GM12892 (cell line): ENCODE measurements around the gene ZNF593OS.

ENCODE experiments used
- DNase-seq: peaks from one replicate; pipeline ENCODE4 v3.0.0; 2011; ENCODE audit not compliant: insufficient read length
- FAIRE-seq: peaks from 2 replicates; lab custom pipeline; 2011; peaks lifted over from hg19 to GRCh38; lab: Jason Lieb, UNC
- POLR2A ChIP-seq: IDR thresholded peaks from 2 replicates; pipeline ENCODE4 v1.6.1; 2011; ENCODE audit warnings: low read depth, low read length, control low read depth
- POLR2AphosphoS5 ChIP-seq: IDR thresholded peaks from 2 replicates; pipeline ENCODE4 v1.6.1; 2011; ENCODE audit warnings: low read depth, low read length, control low read depth
- TAF1 ChIP-seq: IDR thresholded peaks from 2 replicates; pipeline ENCODE4 v1.6.1; 2011; ENCODE audit warnings: low read depth, mild to moderate bottlenecking, control low read depth, low read length, borderline replicate concordance

ZNF593OS gene

GRCh38 chr1:26122988-26123973 lies 48.4 kb downstream of the ZNF593OS start:
- FAIRE-seq (peak; percentile 9), DNase-seq (no peak)
- TF ChIP-seq POLR2AphosphoS5 (no peak), POLR2A (no peak), TAF1 (no peak)

- no peak for FAIRE-seq
- no peak for DNase-seq
- no peak for TF ChIP-seq POLR2AphosphoS5
- TF ChIP-seq TAF1 = no peak
- no peak for TF ChIP-seq POLR2A
Measured at GRCh38 chr1:26121854-26122773, 49.5 kb downstream of the ZNF593OS start.

GRCh38 chr1:26119892-26120608 lies 51.6 kb downstream of the ZNF593OS start:
- TF ChIP-seq POLR2A = no peak
- no peak for TF ChIP-seq TAF1
- TF ChIP-seq POLR2AphosphoS5 = no peak
- DNase-seq (no peak), FAIRE-seq (no peak)
